HG03103 (cell line): Measurements from ENCODE around the gene AHRR.

Experiments used
- ATAC-seq: cut with Tn5 transposase; IDR thresholded peaks from one replicate; pipeline ENCODE4 v1.9.1; 2021; ENCODE audit warnings: low read depth; ENCODE audit not compliant: unreplicated experiment

The AHRR gene

GRCh38 chr5:344668-345067, 23.2 kb downstream of the AHRR start:
- ATAC-seq, result no peak

- no peak for ATAC-seq
Measured at GRCh38 chr5:345404-346195, 24.1 kb downstream of the AHRR start.

GRCh38 chr5:346229-346935, 24.9 kb downstream of the AHRR start:
- no peak for ATAC-seq

- no peak for ATAC-seq
Measured at GRCh38 chr5:347712-348284, 26.3 kb downstream of the AHRR start.

DNA sequence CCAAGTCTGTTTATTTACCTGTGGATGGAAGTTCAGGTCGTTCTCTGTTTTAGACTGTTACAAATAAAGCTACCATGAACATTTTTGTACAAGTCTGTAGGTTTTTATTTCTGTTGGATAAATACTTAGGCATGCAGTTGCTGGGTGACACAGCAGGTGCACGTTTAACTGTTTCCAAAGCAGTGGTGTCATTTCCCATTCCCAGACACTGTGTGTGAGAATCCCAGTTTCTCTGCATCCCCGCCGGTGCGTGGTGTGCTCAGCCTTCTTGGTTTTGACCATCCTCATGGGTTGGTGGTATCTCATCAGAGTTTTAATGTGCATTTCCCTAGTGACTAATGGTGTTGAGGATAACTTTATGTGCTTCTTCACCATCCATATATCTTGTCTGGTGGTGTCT, 27.2 kb downstream of the AHRR start:
- no peak for ATAC-seq

GRCh38 chr5:350355-350754, 28.8 kb downstream of the AHRR start:
- no peak for ATAC-seq

- no peak for ATAC-seq
Measured at GRCh38 chr5:351084-351920, 29.8 kb downstream of the AHRR start.

DNA sequence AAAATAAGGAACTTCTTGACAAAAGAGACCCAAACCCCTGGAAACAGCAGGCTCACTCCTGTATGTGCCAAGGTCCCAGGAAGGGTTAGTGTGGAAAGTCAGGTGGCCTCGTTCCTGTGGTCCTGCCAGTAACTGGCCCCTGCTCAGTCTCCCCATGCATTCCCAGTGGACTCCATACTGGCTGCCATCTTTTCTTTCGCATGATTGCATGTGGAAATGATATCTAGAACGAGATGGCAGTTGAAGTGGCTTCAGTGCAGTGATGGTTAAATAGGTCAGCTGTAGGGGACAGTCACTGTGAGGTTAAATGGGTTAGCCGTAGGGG, 30.4 kb downstream of the AHRR start:
- ATAC-seq, result no peak

GRCh38 chr5:352639-353611, 31.4 kb downstream of the AHRR start:
- ATAC-seq, result no peak

DNA sequence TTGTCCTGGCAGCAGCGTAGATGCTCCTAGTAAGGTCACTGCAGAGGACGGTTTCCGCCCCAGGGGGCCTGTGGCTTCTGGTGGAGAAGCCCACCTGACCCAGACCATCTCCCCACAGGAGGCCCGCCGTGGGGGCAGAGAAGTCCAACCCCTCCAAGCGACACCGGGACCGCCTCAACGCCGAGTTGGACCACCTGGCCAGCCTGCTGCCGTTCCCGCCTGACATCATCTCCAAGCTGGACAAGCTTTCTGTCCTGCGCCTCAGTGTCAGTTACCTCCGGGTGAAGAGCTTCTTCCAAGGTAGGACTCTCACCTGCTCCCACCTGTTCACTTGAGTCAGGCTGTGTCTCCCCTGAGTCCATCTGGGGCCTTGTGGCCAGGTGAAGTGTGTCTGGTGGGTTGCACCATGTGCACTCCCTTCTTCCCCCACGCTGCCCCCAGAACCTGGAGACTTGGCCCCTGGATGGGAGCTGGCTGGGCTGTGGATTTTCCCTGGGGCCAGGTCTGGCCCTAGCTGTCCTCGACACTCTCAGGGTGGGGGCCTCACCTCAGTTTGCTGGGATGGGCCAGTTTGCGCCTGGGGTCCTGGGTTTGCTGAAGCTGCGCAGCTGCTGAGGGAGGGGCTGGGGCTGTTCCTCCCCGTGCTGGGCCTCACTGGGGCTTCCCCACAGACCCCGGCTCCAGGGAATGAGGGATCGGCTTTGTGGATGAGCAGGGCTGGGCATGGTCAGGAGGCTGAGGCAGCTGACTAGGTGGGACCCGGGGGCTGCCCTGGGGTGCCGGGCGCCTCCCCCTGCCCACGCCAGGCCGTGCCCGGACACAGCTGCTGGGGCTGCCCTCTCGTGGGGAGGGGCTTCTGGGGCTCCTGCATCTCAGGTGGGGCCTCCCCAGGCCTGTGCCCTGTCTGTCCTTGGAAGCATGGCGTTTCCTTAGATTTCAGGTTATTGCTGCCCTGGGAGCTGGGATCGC, 32.4 kb downstream of the AHRR start:
- ATAC-seq, result no peak

- no peak for ATAC-seq
Measured at GRCh38 chr5:354581-355378, 33.3 kb downstream of the AHRR start.

GRCh38 chr5:355379-355935, 33.9 kb downstream of the AHRR start:
- ATAC-seq, result no peak

DNA sequence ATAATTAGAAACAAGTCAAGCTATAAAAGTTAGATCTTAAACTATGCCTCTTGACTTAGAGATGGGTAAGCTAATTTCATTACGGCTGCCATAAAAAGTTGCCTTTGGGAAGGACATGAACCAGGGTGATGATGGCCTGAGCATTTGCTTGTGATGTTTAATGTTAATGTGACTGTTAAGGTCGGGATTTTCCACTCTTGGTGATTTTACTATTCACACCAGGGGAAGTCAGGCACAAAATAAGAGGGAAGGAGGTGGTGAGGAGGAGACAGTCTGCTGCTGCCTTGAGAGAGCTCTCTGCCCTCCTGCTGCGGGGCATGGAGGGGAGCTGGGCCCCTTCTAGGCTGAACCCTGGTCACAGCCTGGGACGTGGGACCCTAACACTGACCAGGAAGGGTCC, 34.4 kb downstream of the AHRR start:
- no peak for ATAC-seq

- no peak for ATAC-seq
Measured at GRCh38 chr5:359301-359897, 37.9 kb downstream of the AHRR start.

DNA sequence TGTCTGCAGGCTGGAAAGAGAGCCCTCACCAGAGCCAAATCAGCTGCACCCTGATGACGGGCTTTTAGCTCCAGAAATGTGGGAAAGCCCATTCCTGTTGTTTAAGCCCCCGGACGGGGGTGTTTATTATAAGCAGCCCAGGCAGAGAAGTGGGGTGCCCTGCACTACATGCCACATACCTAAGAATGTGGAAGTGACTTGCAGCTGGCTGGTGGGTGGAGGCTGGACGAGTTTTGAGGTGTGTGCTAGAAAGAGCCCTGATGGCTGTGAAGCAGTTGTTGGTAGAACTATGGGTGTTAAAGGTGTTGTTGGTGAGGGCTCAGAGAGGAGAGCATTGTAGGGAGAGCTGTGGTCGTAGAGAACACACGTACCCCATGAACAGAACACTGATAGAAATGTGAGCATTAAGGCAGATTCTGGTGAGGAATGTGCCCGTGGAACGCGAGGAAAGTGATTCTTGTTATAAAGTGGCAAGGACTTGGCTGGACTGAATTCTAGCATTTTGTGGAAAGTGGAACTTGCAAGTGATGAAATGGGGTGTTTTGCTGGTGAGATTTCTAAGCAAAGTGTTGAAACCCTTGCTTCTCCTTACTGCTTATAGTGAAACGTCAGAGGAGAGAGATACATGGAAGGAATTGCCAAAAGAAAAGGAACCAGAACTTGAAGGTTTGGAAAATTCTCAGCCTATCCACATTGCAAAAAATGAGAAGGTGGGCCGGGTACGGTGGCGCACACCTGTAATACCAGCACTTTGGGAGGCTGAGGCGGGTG, 38.9 kb downstream of the AHRR start:
- no peak for ATAC-seq

GRCh38 chr5:362189-362588, 40.7 kb downstream of the AHRR start:
- no peak for ATAC-seq
